HG03342 (cell line): ENCODE data around the gene SEMA7A.

Experiments used
- ATAC-seq: cut with Tn5 transposase; IDR thresholded peaks from one replicate; pipeline ENCODE4 v1.9.1; 2021; ENCODE audit warnings: mild to moderate bottlenecking, moderate library complexity; ENCODE audit not compliant: unreplicated experiment

Gene SEMA7A

GRCh38 chr15:74419432-74419831 lies 14.3 kb downstream of the SEMA7A start:
- ATAC-seq, result no peak

DNA sequence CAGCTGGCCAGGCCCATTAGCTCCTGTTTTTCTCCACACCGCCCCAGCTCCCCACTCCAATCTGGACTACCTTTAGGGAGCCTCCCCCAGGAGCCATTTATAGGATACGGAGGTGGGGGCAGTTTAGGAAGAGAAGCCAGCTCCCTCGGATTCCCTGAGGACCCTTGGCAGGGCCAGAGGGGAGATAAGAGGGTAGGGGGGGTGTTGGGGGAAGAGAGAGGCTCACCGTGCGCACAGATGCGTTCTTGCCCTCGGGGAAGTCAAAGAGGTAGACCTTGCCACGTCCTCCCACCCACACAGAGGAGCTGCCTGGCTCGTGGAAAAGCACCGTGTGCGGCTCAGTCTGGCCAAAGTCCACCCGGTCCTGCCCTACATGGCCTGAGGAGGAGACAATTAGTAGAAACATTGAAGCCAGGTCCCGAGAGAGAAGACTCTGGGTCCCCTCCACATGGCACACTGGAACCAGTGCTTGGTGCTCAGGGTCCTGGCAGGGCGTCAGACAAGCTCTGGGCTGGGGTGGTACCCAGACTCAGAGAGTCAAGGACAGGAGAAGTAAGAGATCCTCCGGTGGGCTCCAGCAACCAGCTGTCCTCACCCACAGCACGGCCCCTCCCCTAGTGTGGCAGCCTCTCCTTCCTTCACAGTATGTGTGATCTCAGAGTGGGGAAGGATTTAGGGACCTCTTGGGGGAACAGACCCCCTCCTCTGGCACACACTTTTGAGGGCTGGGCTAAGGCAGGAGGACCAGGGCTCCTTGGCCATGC lies 15.0 kb downstream of the SEMA7A start:
- ATAC-seq, result no peak

- no peak for ATAC-seq
These were observed 16.1 kb downstream of the SEMA7A start for GRCh38 chr15:74417670-74418069.

GRCh38 chr15:74417225-74417624 lies 16.5 kb downstream of the SEMA7A start:
- ATAC-seq, result no peak

- ATAC-seq, result no peak
These were observed 17.5 kb downstream of the SEMA7A start for GRCh38 chr15:74415966-74416916.

- no peak for ATAC-seq
These were observed 19.0 kb downstream of the SEMA7A start for GRCh38 chr15:74414603-74415338.

DNA sequence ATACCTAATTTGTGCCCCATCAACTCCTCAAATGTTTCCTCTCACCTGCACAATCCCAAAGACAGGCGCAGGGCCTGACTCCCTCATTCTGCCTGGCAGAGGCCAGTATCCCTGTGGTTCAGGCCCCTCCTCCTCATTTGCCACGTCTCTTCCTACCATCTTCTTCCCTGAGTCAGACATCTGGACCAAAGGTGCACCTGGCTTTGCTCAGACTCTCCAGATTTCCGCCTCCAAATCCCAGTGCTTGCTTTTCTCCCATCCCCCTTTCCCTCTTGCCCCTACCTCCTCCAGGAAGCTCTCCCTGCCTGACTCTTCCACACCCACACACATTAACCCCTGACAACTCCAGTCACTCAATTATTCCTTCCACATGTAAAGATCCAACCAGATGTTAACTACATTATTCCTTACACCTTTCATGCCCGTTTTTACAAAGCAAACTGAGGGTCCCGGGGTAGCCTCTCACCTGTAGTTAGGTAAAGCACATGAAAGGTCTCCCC lies 19.6 kb downstream of the SEMA7A start:
- no peak for ATAC-seq

GRCh38 chr15:74413350-74414080 lies 20.2 kb downstream of the SEMA7A start:
- no peak for ATAC-seq

GRCh38 chr15:74412159-74412558 lies 21.6 kb downstream of the SEMA7A start:
- ATAC-seq, result no peak

DNA sequence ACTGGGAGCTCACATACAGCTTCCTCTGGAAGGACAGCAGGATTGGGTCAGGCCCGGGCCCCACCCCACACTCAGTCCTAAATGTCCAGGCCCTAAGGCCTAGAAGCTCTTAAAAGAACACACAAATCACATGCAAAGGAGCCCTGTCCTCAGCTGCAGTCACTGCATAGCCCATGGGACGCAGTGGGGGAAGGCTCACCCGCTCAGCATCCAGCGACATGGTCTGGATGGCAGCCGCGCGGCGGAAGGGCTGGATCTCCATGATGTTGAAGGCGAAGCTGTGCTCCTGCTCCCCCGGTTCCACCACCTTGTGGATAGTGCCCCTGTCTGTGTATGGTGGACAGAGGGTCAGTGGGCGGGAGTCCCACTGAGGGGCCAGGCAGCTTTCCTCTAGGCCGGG lies 22.1 kb downstream of the SEMA7A start:
- no peak for ATAC-seq

- no peak for ATAC-seq
These were observed 23.3 kb downstream of the SEMA7A start for GRCh38 chr15:74410502-74410901.

GRCh38 chr15:74409225-74409624 lies 24.5 kb downstream of the SEMA7A start:
- no peak for ATAC-seq

GRCh38 chr15:74408815-74409214 lies 24.9 kb downstream of the SEMA7A start:
- ATAC-seq, result no peak

DNA sequence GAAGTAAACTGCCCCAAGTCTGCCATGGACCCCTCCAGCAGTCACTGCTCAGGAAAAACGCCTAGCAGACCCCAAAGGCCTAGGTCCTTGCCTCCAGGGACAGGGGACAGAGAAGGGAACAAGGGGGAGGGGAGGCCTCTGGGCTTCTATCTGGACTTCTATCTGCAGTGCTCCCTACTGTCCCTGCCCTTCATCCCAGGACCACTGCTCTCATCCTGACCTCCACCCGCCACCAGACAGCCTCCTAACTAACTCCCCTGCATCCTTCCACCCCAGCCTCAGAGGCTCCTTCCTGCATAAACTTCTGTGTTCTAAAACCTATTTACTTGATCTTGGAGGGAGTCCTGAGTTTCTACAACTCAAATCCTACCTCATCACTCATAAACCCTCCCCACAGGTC lies 25.4 kb downstream of the SEMA7A start:
- no peak for ATAC-seq

- ATAC-seq, result no peak
These were observed 26.6 kb downstream of the SEMA7A start for GRCh38 chr15:74406992-74407705.

DNA sequence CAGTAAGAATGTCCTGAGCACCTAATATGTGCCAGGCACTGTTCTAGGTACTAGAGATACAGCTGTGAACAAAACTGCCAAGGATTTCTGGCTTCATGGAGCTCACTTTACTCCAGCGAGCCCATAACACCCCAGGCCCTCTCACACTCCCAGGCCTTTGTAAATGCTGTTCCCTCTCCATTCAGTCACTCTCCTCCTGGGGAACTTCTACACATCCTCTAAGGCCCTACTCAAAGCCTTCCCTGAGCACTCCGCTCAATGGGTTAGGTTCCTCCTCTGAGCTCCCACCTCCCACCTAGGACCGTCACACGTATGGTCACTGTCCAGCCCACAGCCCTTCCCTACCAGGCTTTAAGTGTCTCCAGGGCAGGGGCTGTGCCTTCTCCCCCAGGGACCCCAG lies 27.2 kb downstream of the SEMA7A start:
- no peak for ATAC-seq

DNA sequence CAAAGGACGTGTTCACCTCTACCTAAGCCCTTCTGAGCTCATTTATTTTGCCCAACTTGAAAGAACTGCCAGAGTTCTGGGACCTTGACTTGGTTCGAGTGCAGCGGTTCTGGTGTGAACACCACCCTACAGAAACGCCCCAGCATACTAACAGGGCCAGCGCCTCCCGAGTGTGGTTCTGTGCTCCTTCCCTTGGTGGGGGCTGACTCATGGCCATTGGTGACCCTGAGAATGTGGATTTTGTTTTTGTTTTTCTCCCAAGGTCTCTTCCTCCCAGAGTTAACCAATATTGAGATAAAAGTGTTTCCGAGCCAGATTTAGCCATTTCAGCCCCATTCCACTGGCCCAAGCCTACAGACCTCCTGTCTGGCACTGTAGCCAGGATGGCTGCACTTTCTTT lies 27.9 kb downstream of the SEMA7A start:
- ATAC-seq, result no peak

DNA sequence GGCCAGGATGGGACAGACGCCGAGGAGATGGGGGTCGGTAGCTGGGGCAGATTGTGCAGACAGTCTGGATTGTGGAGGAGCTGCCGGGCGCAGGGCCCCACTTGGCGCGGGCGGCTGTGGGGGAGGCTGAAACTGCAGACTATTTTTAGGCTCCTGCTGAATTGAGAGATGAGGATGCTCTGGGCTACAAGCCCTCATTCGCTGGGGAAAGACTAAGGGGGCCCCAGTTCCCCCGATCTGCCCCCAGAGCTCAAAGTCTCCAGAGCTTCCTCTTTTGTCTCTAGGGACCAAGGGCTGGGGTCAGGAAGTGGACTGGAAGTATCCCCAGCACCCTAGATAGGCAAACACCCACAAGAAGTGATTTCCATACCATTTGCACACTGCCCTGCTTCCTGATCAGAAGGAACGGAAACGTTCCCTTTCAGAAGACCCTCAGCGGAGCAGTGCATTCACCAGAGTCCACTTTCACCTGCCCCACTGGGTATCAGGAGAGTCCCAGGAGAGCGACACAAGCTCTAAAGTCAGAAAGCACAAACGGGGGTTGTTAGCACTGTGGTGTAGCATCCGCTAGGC lies 29.7 kb downstream of the SEMA7A start:
- ATAC-seq, result peak; percentile 34

- ATAC-seq, result no peak
These were observed 30.2 kb downstream of the SEMA7A start for GRCh38 chr15:74403588-74403919.
